Upper lobe of right lung (tissue), 1 donor: ENCODE data around the gene RWDD4. TPM values are rescaled to one million over a fixed set of nuclear protein-coding genes. Genes with fewer than 3 reads are reported as not detected.

ENCODE experiments used
- ATAC-seq: fragments of 200-7000 bp; cut with Tn5 transposase; one replicate; pipeline ENCODE4 v1.9.1; 2020; ENCODE audit warnings: mild to moderate bottlenecking, moderate library complexity
- DNase-seq: peaks from one replicate; pipeline ENCODE4 v3.0.0-alpha.2; 2020
- H3K27ac ChIP-seq: fragments of 200-600 bp; one replicate; pipeline ENCODE4 v1.8.0; 2022
- H3K27me3 ChIP-seq: fragments of 200-600 bp; one replicate; pipeline ENCODE4 v1.8.0; 2022; ENCODE audit warnings: mild to moderate bottlenecking
- H3K36me3 ChIP-seq: fragments of 200-600 bp; one replicate; pipeline ENCODE4 v1.8.0; 2022
- H3K4me1 ChIP-seq: fragments of 200-600 bp; one replicate; pipeline ENCODE4 v1.8.0; 2022
- H3K4me3 ChIP-seq: fragments of 200-600 bp; one replicate; pipeline ENCODE4 v1.8.0; 2022; ENCODE audit warnings: mild to moderate bottlenecking
- H3K9me3 ChIP-seq: fragments of 200-600 bp; one replicate; pipeline ENCODE4 v1.8.0; 2022
- CTCF ChIP-seq: fragments of 200-600 bp; IDR thresholded peaks from one replicate; pipeline ENCODE4 v1.8.0; 2022; ENCODE audit warnings: antibody characterized with exemption
- intact Hi-C: fragments of 100-400 bp; cut with DNase I; formaldehyde crosslinking; loops from one replicate; pipeline ENCODE4 v1.11.0; 2022
- total RNA-seq: library from RNA; stranded (reverse); fragmentation: NEBNext Ultra II Directional; extraction: Animal tissue kit (Norgen Biotek cat#: 25700); gene quantifications from one replicate; pipeline ENCODE4 v1.2.1, GENCODE V29; 2021
- donor health status: DM: no; HTN: yes; CAD: no; lungs with severe emphysema.

RWDD4 gene
- total RNA-seq, 1 donor from 2014 or later: 15.7 TPM

GRCh38 chr4:183657564-183657963, 1.4 kb downstream of the RWDD4 start:
- Histone ChIP-seq H3K36me3 (peaks cover 16% of the 10 kb centered on the region), H3K9me3 (no peaks in the 10 kb centered on the region), H3K4me1 (peaks cover 21% of the 10 kb centered on the region), H3K27ac (no peak overlapping the region), H3K27me3 (no peaks in the 10 kb centered on the region), H3K4me3 (no peak overlapping the region)
- ATAC-seq (no peak), DNase-seq (no peak)
- intact Hi-C loops: no loop called here
- no peak for TF ChIP-seq CTCF

DNA sequence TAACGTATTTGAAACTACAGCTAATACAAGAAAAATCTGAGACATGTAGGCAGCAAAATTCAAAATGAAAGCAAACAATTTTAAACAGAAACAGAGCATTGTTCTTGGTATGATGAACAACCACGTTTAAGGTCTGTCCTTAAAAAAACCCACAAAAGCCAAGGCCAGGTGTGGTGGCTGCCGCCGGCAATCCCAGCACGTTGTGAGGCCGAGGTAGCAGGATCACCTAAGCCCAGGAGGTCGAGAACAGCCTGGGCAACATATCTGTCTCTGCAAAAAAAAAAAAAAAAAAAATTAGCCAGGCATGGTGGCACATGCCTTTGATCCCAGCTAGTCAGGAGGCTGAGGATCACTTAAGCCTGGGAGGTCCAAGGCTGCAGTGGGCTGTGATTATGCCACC, 13.7 kb downstream of the RWDD4 start:
- ATAC-seq: no peak
- intact Hi-C loops: no loop called here
- TF ChIP-seq CTCF: no peak
- Histone ChIP-seq H3K4me1 (no peaks in the 10 kb centered on the region), H3K4me3 (no peak overlapping the region), H3K36me3 (peaks cover 65% of the 10 kb centered on the region), H3K27ac (no peak overlapping the region), H3K27me3 (no peaks in the 10 kb centered on the region), H3K9me3 (no peaks in the 10 kb centered on the region)
- no peak for DNase-seq

DNA sequence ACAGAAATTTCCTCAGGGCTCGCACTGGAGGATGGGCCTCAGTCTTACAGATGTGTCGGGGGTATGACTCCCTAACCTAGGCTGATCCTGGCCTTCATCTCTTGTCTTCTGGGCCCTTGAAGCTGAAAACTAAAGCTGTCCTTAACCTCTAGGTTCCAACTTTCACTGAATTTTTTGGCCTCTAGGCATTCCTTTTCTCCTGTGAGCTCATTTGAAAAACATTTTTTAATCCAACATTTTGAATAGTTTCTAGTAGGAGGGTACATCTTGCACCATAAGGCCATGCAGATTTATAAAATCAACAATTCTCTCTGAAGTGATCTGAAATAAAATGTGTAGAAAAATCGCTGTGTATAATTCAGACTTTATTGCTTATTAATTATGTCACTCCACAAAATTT, 19.7 kb downstream of the RWDD4 start:
- ATAC-seq: no peak

DNA sequence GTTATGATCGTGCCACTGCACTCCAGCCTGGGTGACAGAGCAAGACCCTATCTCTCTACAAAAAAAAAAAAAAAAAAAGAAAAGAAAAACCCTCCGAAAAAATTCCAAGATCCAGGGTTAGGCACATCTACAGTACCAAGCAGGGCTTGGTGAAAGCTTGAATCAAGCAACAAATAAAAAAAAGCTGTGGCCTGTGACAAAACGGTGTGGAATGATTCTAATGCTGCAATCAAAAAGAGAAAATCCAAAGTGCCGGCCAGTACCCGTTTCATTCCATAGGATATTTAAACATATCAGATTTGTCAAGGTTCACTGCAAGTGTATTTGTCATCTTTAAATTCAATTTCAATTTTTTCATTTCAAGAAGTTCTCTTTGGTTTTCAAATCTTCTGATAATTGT, 20.5 kb downstream of the RWDD4 start:
- no peak for DNase-seq
- no peaks in the 10 kb centered on the region for H3K36me3 ChIP-seq
- intact Hi-C loops: no loop called here
- H3K27ac ChIP-seq: no peak overlapping the region
- no peak for ATAC-seq
- no peak overlapping the region for H3K4me3 ChIP-seq
- no peaks in the 10 kb centered on the region for H3K4me1 ChIP-seq
- no peaks in the 10 kb centered on the region for H3K27me3 ChIP-seq
- no peaks in the 10 kb centered on the region for H3K9me3 ChIP-seq
- no peak for TF ChIP-seq CTCF

More for the DNA sequence above, 19.7 kb downstream of the RWDD4 start:
- intact Hi-C loops: no loop called here
- Histone ChIP-seq H3K27me3 (no peaks in the 10 kb centered on the region), H3K4me1 (no peaks in the 10 kb centered on the region), H3K4me3 (no peak overlapping the region), H3K9me3 (no peaks in the 10 kb centered on the region), H3K36me3 (peaks cover 5% of the 10 kb centered on the region), H3K27ac (no peak overlapping the region)
- TF ChIP-seq CTCF: no peak
- no peak for DNase-seq

DNA sequence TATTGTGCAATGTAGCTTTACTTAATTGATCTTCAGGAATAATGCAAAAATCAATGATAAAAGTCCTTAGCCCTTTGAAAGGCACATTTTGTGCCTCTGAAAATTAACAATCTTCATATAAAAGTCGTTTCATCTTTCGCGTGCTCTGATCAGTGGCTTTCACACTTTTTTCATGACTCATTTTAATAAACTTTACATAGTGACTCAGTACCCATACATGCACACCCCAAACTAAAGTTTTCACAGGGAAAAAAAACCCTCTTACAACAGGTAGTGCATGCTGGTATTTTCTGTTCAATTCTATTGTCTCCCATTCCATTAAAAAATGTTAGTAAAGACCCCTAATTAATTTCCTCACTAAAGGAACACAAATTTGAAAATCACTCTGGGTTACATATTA, 21.5 kb downstream of the RWDD4 start:
- intact Hi-C loops: no loop called here
- no peak for ATAC-seq
- H3K27ac ChIP-seq: no peak overlapping the region

More for the DNA sequence above, 21.5 kb downstream of the RWDD4 start:
- Histone ChIP-seq H3K27me3 (no peaks in the 10 kb centered on the region), H3K36me3 (no peaks in the 10 kb centered on the region), H3K4me3 (no peak overlapping the region), H3K4me1 (no peaks in the 10 kb centered on the region), H3K9me3 (no peaks in the 10 kb centered on the region)
- no peak for TF ChIP-seq CTCF
- DNase-seq: no peak
